Stimulated activated CD4-positive, alpha-beta T cell treated with anti-CD3 and anti-CD28 coated beads, Interleukin-15, amount 100 ng/mL, for 1 hour (primary cell): ENCODE results near the gene STK16.
"Not testable (repeated sequence)": the region's sequence is repeated elsewhere in the genome, so short reads cannot be mapped to it uniquely, and the experiment has no call there.

ENCODE experiments used
- DNase-seq, 2 donors: peaks; one replicate each; pipeline ENCODE4 v3.0.0-alpha.2; 2020; ENCODE audit warnings: low read depth in 1 of 2, low spot score in 1 of 2

The STK16 gene

DNA sequence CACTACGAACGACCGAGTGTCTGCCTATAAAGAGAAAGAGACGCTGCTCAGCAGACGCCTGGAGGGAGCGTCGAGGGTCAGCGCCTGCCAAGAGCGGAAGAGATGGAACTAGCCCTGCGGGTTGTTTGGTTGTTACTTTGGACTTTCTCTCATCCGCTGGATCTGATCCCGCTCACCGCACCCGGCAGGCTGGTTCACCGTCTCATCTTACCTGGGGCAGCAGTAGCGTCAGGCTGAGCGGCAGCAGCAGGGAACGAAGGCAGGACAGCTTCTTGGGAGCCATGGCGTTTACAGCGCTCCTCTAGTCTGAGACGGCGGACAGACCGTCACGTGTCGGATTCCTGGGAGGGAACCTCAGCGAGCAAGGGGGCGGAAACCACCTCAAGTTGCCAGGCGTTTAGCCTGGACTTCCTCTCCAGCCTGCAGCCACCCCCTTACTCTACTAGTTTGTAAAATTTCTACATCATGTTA lies 2.0 kb upstream of the STK16 start:
- DNase-seq: no peak

DNA sequence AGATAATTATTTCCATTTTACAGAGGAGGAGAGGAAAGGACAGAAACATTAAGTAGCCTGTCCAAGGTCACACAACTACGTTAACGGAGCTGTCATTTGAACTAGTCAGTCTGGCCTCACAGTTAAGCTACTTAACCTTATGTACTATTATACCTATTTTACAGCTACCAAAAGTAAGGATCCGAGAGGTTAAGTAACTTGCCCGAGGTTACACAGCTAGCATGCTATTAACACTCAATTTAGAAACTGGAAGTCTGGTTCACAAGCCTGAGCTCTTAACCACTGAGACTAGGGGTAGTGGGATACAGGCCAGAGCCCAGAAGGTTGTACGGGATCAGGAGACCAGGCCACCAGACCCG lies 511 bp upstream of the STK16 start:
- no peak for DNase-seq

DNA sequence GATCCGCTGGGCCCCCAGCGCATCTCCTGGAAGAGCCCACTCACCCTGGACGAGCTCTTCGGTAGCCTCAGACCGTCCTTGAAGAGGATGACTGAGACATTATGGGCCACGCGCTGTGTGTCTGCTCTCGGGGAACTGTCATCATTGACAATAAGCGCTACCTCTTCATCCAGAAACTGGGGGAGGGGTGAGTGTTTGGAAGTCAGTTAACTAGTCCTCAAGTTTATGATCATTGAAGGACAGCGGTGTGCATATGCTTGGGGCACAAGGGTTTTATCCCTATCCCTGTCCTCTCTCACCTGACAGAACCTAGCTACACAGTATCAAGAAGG lies 586 bp downstream of the STK16 start:
- no peak for DNase-seq

DNA sequence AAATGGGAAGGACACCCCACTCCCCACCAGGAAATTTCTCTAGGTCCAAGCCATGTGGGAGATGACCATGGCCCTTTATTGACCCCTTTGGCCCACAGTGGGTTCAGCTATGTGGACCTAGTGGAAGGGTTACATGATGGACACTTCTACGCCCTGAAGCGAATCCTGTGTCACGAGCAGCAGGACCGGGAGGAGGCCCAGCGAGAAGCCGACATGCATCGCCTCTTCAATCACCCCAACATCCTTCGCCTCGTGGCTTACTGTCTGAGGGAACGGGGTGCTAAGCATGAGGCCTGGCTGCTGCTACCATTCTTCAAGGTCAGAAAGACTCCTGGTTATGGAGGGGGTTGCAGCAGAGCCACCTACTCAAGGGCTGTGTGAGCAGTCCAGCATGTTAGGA lies 1.3 kb downstream of the STK16 start:
- DNase-seq: no peak

GRCh38 chr2:219247678-219248642 lies 2.7 kb downstream of the STK16 start:
- peak; percentile 27 to 31 for DNase-seq

DNA sequence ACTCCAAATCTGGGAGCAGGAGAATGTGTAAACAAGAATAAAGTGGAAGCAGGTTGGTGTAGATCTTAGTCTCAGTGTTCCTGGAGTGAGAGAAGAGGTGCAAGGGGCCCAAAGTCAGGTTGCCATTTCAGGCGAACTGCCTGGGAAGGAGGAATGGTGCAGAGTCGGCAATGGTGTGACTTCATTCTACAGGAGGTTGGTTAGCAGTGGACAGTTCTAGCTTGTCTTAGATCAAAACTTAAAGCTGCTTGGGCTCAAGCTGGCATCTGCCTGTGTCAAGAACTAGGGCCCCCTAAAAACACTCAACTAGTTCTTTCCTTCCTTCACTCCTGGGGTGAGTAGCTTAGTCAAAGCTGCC lies 3.5 kb downstream of the STK16 start:
- no peak for DNase-seq

DNA sequence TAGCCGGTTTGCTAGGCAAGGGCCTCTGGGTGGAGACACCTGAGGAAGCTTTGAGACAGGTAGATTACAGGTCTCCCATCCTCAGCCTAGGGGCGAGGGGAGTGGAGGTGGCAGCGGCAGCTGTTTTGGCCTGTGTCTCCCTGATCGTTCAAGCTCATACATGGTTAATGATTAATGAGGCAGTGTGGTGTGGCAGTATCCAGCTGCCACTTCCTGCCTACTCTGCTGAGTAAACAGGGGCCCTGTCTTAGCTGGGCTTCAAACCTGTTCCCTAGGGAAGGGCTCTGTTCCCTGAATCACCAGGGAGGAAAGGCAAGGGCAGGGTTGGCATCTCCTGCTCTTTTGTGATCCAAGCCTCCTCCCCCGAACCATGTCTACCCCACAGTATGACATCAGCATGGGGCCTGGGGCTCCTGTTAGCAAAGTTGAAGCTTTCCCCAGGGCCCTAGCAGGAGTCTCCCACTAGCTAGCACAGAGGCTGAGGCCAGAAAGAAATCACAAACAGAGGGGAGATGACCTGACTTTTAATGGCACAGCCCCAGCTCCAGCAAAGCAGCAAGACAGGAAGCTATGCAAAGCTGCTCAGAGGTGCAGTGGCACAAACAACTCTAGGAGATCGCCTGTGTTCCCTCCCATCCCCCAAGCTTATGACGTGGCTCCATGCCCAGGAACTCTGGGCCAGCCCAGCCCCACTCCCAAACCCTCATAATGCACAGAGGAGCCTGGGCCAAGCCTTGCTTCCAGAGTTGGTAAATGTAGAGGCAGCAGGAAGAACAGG lies 4.1 kb downstream of the STK16 start:
- DNase-seq: peak in 1 of 2 donors; percentile 14

DNA sequence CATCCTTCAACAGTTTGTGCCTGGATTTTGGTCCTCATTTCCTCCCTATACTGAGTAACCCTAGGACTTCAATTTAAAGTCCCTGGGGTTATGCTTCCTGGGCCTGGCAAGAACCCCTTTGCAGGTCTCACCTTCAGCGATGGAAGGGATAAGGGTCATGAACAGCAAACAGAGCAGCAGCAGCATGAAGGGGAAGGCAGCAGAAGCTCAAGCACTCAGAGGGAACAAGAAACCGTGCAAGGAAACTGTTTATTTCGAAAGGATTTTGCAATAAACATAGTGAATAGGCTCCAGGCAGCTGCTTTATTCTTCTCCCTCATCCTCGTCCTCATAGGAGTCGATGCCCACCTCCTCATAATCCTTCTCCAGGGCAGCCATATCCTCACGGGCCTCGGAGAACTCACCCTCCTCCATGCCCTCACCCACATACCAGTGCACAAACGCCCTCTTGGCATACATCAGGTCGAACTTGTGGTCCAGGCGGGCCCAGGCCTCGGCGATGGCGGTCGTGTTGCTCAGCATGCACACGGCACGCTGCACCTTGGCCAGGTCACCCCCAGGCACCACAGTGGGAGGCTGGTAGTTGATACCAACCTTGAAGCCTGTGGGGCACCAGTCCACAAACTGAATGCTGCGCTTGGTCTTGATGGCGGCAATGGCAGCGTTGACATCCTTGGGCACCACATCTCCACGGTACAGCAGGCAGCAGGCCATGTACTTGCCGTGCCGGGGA lies 4.9 kb downstream of the STK16 start:
- no peak for DNase-seq

GRCh38 chr2:219251656-219252055 lies 6.4 kb downstream of the STK16 start:
- no peak for DNase-seq

DNA sequence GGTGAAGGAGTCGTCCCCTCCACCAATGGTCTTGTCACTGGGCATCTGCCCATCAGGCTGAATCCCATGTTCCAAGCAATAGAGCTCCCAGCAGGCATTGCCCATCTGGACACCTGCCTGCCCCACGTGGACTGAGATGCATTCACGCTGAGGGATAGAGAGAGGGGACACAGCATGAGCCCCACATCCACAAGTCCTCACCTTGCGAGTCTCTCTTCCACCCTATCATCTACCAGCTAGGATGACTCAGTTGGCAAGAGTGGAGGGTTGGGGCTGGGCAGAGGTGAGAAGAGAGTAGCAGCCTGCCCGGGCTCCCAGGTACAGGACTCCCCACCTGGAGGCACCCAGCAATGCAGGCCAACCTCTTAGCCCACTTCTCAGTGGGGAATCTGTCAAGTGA lies 6.8 kb downstream of the STK16 start:
- DNase-seq: peak in 1 of 2 donors; percentile 8

DNA sequence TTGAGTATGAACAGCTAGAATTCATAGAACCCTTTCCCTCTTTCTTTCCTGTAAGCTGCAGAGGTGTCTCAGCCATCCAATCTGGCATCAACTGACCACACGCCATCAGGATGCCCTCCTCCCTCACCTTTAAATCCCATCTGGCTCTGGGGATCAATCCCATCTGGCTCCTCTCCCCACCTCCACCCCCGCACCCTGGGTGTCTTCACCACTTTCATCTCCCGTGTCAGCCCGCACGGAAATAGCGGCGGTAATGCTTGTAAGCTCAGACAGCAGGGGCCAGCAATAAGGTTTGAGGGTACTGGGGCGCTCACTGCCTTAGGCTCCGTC lies 7.3 kb downstream of the STK16 start:
- DNase-seq: no peak

DNA sequence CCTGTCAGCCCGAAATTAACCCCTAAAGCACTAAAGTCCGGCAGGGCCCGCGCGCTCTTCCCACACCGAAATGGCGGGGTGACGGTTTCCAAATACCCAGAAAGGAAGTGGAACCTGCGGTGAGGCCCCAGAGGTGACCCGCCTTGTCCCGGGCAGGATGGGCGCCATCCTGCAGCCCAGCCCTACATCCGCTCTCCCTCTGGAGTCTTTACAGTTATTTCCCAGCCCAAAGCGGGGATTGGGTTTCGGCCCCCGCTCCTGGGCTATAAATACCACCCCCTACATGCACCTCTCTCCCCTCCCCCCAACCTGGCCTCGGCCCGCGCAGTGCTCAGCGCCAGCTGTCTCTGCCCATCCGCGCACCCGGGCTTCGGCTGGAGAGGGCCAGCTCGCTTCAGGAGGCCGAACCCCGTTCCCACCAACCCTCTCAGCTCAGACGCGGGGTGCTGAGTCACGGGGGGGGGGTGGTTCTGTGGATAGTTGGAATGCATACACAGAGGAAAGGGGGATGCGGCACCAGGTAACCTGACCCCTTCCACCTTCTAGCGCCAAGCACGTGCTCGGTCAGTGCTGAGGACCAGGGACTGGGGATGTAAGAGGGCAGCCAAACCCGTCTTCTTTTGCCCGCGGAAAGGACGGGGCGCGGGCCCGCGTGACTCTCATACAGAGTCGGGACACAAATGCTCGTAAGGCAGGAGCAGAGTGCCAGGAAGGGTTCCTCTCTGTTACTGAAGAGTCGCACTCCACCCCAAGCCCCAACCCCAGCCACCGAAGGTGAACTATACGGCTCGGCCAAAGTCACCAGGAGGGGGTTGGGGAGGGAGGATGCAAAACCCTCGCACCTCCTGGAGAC lies 7.8 kb downstream of the STK16 start, which contains the start of gene TUBA4B:
TSS of gene TUBA4B (plus strand) at position 344 of the 853 bp plus-strand sequence. CDS start at position 509, 165 bp downstream.
- DNase-seq: peak; percentile 17 to 21

DNA sequence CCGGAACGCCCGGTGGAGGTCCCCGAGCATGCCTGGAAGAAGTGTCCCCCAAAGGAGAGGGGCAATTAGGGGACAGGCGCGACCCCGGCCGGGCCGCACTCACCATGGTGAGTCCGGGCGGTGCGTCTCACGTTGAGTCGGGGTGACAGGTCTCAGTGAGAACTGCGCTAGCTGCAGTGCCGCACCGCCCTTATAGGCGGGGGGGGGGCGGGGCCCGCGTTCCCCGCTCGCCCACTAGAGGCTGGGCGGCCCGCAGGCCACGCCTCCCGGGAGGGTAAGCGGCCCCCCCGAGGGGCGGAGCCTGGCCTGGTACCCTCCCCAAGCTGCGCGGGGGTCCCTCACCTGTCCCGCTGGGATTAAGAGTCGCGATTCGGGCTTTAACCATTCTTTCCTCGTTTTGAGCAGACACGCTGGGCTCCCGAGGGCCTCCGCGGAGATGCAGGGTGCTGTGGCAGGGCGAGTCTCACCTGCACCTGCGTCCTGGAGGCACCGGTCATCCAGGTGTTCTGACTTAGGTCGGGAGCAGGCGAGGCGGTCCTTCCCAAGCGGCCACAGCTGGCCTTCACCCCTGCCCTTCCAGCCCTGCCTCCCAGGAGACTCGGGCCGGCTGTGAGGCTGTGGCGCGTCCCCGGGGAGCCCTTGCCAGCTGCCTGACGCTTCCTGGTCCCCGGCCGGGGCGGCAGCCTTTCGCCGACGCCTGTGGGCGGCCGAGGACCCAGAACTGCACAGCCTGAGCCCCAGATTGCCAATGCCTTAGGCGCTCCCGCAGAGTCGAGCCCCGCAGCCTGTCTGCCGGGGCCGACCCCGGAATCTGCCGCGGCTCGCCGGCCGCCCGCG lies 8.7 kb downstream of the STK16 start, which contains the start of gene TUBA4A:
TSS of gene TUBA4A (minus strand) at position 166 of the 837 bp plus-strand sequence. CDS start at position 106, 60 bp downstream.
- peak; percentile 88 to 89 for DNase-seq

DNA sequence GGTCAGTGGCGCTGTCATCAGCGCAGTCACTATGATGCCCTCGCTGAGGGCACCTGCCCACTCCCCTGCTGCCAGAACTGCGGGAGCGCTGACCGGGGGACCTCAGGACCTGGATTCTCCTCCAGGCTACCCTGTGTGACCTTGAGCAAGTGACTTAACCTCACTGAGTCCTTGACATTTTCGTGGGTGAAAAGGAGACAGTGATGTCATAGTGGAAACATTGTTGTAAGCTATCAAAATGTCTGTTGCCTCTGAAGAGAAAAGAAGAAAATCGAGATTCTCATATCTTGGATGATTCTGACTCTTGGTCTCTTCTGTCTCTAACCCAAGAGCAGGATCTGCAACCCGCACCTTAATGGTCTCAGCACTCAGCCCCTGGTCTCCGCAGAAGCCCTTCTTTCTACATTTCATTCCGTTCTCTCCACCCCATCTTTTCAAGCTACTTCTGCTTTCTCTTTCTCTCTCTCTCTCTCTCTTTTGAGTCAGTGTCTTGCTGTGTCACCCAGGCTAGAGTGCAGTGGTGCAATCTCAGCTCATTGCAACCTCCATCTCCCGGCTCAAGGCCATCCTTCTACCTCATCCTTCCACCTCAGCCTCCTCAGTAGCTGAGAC lies 9.4 kb downstream of the STK16 start:
- no peak for DNase-seq

DNA sequence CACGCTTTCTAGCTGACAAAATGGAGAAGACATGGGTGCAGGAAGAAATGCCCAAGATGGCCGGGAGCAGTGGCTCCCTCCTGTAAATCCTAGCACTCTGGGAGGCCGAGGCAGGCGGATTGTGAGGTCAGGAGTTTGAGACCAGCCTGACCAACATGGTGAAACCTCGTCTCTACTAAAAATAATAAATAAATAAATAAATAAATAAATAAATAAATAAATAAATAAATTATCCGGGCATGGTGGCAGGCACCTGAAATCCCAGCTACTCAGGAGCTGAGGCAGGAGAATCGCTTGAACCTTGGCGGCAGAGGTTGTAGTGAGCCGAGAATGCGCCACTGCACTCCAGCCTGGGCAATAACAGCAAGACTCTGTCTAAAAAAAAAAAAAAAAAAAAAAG lies 13.7 kb downstream of the STK16 start:
- DNase-seq: not testable (repeated sequence)

DNA sequence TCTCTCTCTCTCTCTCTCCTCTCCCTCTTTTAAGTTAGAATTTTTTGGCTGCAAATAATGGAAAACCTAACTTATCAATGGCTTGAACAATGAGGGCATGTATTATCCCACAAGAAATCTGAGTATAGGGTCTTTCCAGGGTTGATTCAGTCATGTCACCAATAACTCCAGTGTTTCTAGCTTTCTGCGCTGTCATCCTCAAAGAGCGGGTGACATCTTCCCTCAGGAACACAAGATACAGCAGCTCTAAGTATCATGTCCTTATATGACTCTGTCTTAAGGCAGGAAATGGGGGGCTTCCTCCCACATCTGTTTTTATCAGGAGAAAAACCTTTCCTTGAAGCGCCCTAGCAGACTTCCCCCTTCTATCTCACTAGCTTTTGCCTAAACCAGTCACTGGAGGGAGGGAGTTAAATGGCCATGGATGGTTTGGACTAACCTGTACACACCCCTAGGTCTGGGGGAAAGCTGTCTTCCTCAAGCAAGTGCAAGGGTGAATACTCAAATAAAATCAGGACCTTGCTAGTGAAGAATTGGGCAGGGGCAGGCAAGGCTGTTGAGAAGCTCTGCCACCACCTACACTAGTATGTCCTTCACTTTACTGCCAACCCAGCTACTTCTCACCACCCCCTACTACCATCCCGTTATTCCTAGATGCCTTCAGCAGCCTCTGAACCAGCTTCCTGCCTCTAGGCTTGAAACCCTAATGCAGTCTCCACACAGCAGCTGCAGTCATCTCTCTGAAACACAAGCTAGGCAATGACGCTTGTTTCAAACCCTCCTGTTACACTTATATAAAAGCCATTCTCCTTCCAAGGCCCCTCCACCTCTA lies 16.0 kb downstream of the STK16 start:
- DNase-seq: no peak

GRCh38 chr2:219266232-219266631 lies 21.0 kb downstream of the STK16 start:
- no peak for DNase-seq

DNA sequence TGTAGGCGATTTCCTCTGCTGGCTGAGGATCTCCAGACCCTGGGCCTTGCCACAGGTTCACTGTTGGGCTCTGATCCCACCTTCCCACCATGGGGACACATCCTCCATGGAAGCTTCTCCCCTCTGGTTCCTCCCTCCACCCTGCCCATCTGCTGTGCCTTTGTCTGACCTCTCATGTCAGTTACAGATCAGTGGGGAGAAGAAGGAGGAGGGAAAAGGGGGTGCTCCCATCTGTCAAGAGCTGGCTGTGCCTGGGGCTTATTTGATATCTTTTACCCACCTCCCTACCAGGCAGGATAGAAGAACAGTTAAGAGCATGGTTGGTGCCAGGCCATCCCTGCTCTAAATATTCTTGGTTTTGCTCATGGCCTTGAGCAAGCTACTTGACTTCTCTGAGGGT lies 21.6 kb downstream of the STK16 start:
- no peak for DNase-seq
